Measurements from ENCODE around the gene SAFB.

The SAFB gene

GRCh38 chr19:5631567-5632240 lies 8.8 kb downstream of the SAFB start:
- H3K9me3 Mint-ChIP-seq: no peaks in the 10 kb centered on the region
- H3K4me3 Mint-ChIP-seq: no peak overlapping the region
- peaks cover 99% of the 10 kb centered on the region for H3K36me3 Mint-ChIP-seq
- H3K27ac Mint-ChIP-seq: peak overlapping the region; percentile 69
- ATAC-seq (no peak), DNase-seq (ENCODE audit: low spot score in 2 of 2) (no peak)
- H3K4me1 Mint-ChIP-seq: peaks cover 53% of the 10 kb centered on the region

- peaks cover 52% of the 10 kb centered on the region for H3K4me1 Mint-ChIP-seq
- peak overlapping the region; percentile 69 for H3K27ac Mint-ChIP-seq
- no peak for ATAC-seq
- no peak overlapping the region for H3K4me3 Mint-ChIP-seq
- H3K9me3 Mint-ChIP-seq: no peaks in the 10 kb centered on the region
- no peak for DNase-seq (ENCODE audit: low spot score in 2 of 2)
- H3K36me3 Mint-ChIP-seq: peaks cover 99% of the 10 kb centered on the region
Observed at GRCh38 chr19:5632241-5632612, 9.3 kb downstream of the SAFB start.

GRCh38 chr19:5632657-5633056 lies 9.8 kb downstream of the SAFB start:
- Mint-ChIP-seq H3K36me3 (peaks cover 99% of the 10 kb centered on the region), H3K4me1 (peaks cover 51% of the 10 kb centered on the region), H3K27ac (peak overlapping the region; percentile 69), H3K4me3 (no peak overlapping the region), H3K9me3 (no peaks in the 10 kb centered on the region)
- ATAC-seq (no peak), DNase-seq (ENCODE audit: low spot score in 2 of 2) (no peak)

- H3K4me1 Mint-ChIP-seq: peaks cover 48% of the 10 kb centered on the region
Observed at GRCh38 chr19:5635427-5635826, 12.5 kb downstream of the SAFB start.

GRCh38 chr19:5637971-5638370 lies 15.1 kb downstream of the SAFB start:
- H3K4me1 Mint-ChIP-seq: peaks cover 32% of the 10 kb centered on the region
- ATAC-seq: no peak

More at GRCh38 chr19:5635427-5635826, 12.5 kb downstream of the SAFB start:
- H3K9me3 Mint-ChIP-seq: no peaks in the 10 kb centered on the region
- ATAC-seq (no peak), DNase-seq (ENCODE audit: low spot score in 2 of 2) (no peak)
- H3K4me3 Mint-ChIP-seq: no peak overlapping the region
- H3K36me3 Mint-ChIP-seq: peaks cover 99% of the 10 kb centered on the region
- peak overlapping the region; percentile 8 for H3K27ac Mint-ChIP-seq

GRCh38 chr19:5641171-5641570 lies 18.3 kb downstream of the SAFB start:
- no peak for DNase-seq (ENCODE audit: low spot score in 2 of 2)
- Mint-ChIP-seq H3K4me1 (peaks cover 37% of the 10 kb centered on the region), H3K4me3 (no peak overlapping the region), H3K36me3 (peaks cover 100% of the 10 kb centered on the region), H3K9me3 (no peaks in the 10 kb centered on the region), H3K27ac (no peak overlapping the region)
- ATAC-seq: no peak

More at GRCh38 chr19:5637971-5638370, 15.1 kb downstream of the SAFB start:
- no peak overlapping the region for H3K27ac Mint-ChIP-seq
- H3K36me3 Mint-ChIP-seq: peaks cover 99% of the 10 kb centered on the region
- H3K9me3 Mint-ChIP-seq: no peaks in the 10 kb centered on the region
- H3K4me3 Mint-ChIP-seq: no peak overlapping the region
- no peak for DNase-seq (ENCODE audit: low spot score in 2 of 2)

- H3K9me3 Mint-ChIP-seq: no peaks in the 10 kb centered on the region
Observed at GRCh38 chr19:5642204-5642603, 19.3 kb downstream of the SAFB start.

GRCh38 chr19:5643060-5643459 lies 20.2 kb downstream of the SAFB start:
- Mint-ChIP-seq H3K4me3 (no peak overlapping the region), H3K4me1 (peaks cover 42% of the 10 kb centered on the region), H3K36me3 (peaks cover 100% of the 10 kb centered on the region), H3K27ac (no peak overlapping the region), H3K9me3 (no peaks in the 10 kb centered on the region)
- DNase-seq (ENCODE audit: low spot score in 2 of 2) (no peak), ATAC-seq (no peak)

More at GRCh38 chr19:5642204-5642603, 19.3 kb downstream of the SAFB start:
- no peak for DNase-seq (ENCODE audit: low spot score in 2 of 2)
- Mint-ChIP-seq H3K4me3 (no peak overlapping the region), H3K4me1 (peaks cover 46% of the 10 kb centered on the region), H3K36me3 (peaks cover 100% of the 10 kb centered on the region), H3K27ac (no peak overlapping the region)
- no peak for ATAC-seq

GRCh38 chr19:5644037-5644436 lies 21.2 kb downstream of the SAFB start:
- H3K27ac Mint-ChIP-seq: no peak overlapping the region

GRCh38 chr19:5645409-5645808 lies 22.5 kb downstream of the SAFB start:
- DNase-seq (ENCODE audit: low spot score in 2 of 2) (no peak), ATAC-seq (no peak)
- H3K36me3 Mint-ChIP-seq: peaks cover 96% of the 10 kb centered on the region
- no peaks in the 10 kb centered on the region for H3K9me3 Mint-ChIP-seq
- no peak overlapping the region for H3K4me3 Mint-ChIP-seq
- H3K27ac Mint-ChIP-seq: peak overlapping the region; percentile 82
- H3K4me1 Mint-ChIP-seq: peaks cover 36% of the 10 kb centered on the region

More at GRCh38 chr19:5644037-5644436, 21.2 kb downstream of the SAFB start:
- ATAC-seq (no peak), DNase-seq (ENCODE audit: low spot score in 2 of 2) (no peak)
- Mint-ChIP-seq H3K4me3 (no peak overlapping the region), H3K4me1 (peaks cover 42% of the 10 kb centered on the region), H3K36me3 (peaks cover 98% of the 10 kb centered on the region), H3K9me3 (no peaks in the 10 kb centered on the region)

- Mint-ChIP-seq H3K4me3 (no peak overlapping the region), H3K27ac (peak overlapping the region; percentile 82), H3K4me1 (peaks cover 29% of the 10 kb centered on the region), H3K9me3 (no peaks in the 10 kb centered on the region), H3K36me3 (peaks cover 96% of the 10 kb centered on the region)
- ATAC-seq (no peak), DNase-seq (ENCODE audit: low spot score in 2 of 2) (no peak)
Observed at GRCh38 chr19:5646703-5647102, 23.8 kb downstream of the SAFB start.

- Mint-ChIP-seq H3K36me3 (peaks cover 96% of the 10 kb centered on the region), H3K4me3 (no peak overlapping the region)
- ATAC-seq: no peak
Observed at GRCh38 chr19:5648464-5648863, 25.6 kb downstream of the SAFB start.

GRCh38 chr19:5651361-5651760 lies 28.5 kb downstream of the SAFB start:
- Mint-ChIP-seq H3K9me3 (no peaks in the 10 kb centered on the region), H3K4me3 (no peak overlapping the region), H3K36me3 (peaks cover 96% of the 10 kb centered on the region), H3K4me1 (peaks cover 10% of the 10 kb centered on the region), H3K27ac (no peak overlapping the region)
- ATAC-seq: no peak
- DNase-seq (ENCODE audit: low spot score in 2 of 2): no peak

More at GRCh38 chr19:5648464-5648863, 25.6 kb downstream of the SAFB start:
- Mint-ChIP-seq H3K27ac (peak overlapping the region; percentile 64), H3K9me3 (no peaks in the 10 kb centered on the region), H3K4me1 (peaks cover 28% of the 10 kb centered on the region)
- no peak for DNase-seq (ENCODE audit: low spot score in 2 of 2)

- Mint-ChIP-seq H3K36me3 (peaks cover 96% of the 10 kb centered on the region), H3K4me3 (no peak overlapping the region), H3K9me3 (no peaks in the 10 kb centered on the region), H3K27ac (peak overlapping the region; percentile 70), H3K4me1 (peaks cover 1% of the 10 kb centered on the region)
- ATAC-seq: no peak
- DNase-seq (ENCODE audit: low spot score in 2 of 2): no peak
Observed at GRCh38 chr19:5652261-5652660, 29.4 kb downstream of the SAFB start.

- no peak for ATAC-seq
- Mint-ChIP-seq H3K4me1 (no peaks in the 10 kb centered on the region), H3K36me3 (peaks cover 100% of the 10 kb centered on the region), H3K4me3 (no peak overlapping the region), H3K27ac (no peak overlapping the region), H3K9me3 (no peaks in the 10 kb centered on the region)
- DNase-seq (ENCODE audit: low spot score in 2 of 2): no peak
Observed at GRCh38 chr19:5654931-5655330, 32.0 kb downstream of the SAFB start.

- Mint-ChIP-seq H3K4me3 (no peak overlapping the region), H3K27ac (no peak overlapping the region), H3K9me3 (no peaks in the 10 kb centered on the region), H3K36me3 (peaks cover 100% of the 10 kb centered on the region), H3K4me1 (no peaks in the 10 kb centered on the region)
- ATAC-seq (no peak), DNase-seq (ENCODE audit: low spot score in 2 of 2) (no peak)
Observed at GRCh38 chr19:5655412-5655811, 32.5 kb downstream of the SAFB start.

Measured in stimulated activated effector memory CD8-positive, alpha-beta T cell treated with anti-CD3 and anti-CD28 coated beads, Interleukin-12 subunit alpha, Interleukin-12 subunit beta, amount 100 ng/mL, for 72 hours (primary cell).